NCI-H1092 treated with DMSO at 0.1 percent for 48 hours (cell line): ENCODE results near the gene TMX2.
A peak's percentile ranks its signal among the peaks of the same experiment; 100 is the strongest.

Experiments
- DNase-seq: peaks from one replicate; lab custom pipeline; 2025; lab: John Stamatoyannopoulos, UW

Gene TMX2

GRCh38 chr11:57764972-57765371, 52.6 kb downstream of the TMX2 start:
- no peak for DNase-seq

GRCh38 chr11:57770793-57771192, 58.4 kb downstream of the TMX2 start:
- no peak for DNase-seq

GRCh38 chr11:57771365-57771764, 59.0 kb downstream of the TMX2 start:
- DNase-seq = no peak

- DNase-seq = no peak
These were observed 60.2 kb downstream of the TMX2 start for GRCh38 chr11:57772562-57772961.

GRCh38 chr11:57773026-57773598, 60.7 kb downstream of the TMX2 start:
- DNase-seq = no peak

- no peak for DNase-seq
These were observed 63.1 kb downstream of the TMX2 start for GRCh38 chr11:57775491-57775890.

GRCh38 chr11:57776031-57776521, 63.7 kb downstream of the TMX2 start:
- no peak for DNase-seq

GRCh38 chr11:57776577-57777210, 64.3 kb downstream of the TMX2 start:
- no peak for DNase-seq

GRCh38 chr11:57777969-57778317, 65.5 kb downstream of the TMX2 start:
- DNase-seq = no peak

GRCh38 chr11:57778318-57779037, 66.1 kb downstream of the TMX2 start:
- DNase-seq = peak; percentile 12

GRCh38 chr11:57779276-57779675, 66.9 kb downstream of the TMX2 start:
- no peak for DNase-seq

GRCh38 chr11:57781529-57781943, 69.1 kb downstream of the TMX2 start:
- DNase-seq = no peak

- DNase-seq = no peak
These were observed 72.7 kb downstream of the TMX2 start for GRCh38 chr11:57785072-57785471.

GRCh38 chr11:57786436-57786835, 74.0 kb downstream of the TMX2 start:
- no peak for DNase-seq

GRCh38 chr11:57787006-57787604, 74.7 kb downstream of the TMX2 start:
- no peak for DNase-seq

- no peak for DNase-seq
These were observed 75.7 kb downstream of the TMX2 start for GRCh38 chr11:57787920-57788702.

- DNase-seq = no peak
These were observed 76.3 kb downstream of the TMX2 start for GRCh38 chr11:57788703-57789088.
